Stimulated activated CD8-positive, alpha-beta memory T cell treated with anti-CD3 and anti-CD28 coated beads, Interleukin-4, amount 100 ng/mL, for 4 hours (primary cell): ENCODE data around the gene TPGS1.
A peak's percentile ranks its signal among the peaks of the same experiment; 100 is the strongest.

Experiments
- DNase-seq, 2 donors: peaks; one replicate each; pipeline ENCODE4 v3.0.0-alpha.2; 2020; ENCODE audit warnings: low read depth in 2 of 2, low spot score in 1 of 2

TPGS1 gene

DNA sequence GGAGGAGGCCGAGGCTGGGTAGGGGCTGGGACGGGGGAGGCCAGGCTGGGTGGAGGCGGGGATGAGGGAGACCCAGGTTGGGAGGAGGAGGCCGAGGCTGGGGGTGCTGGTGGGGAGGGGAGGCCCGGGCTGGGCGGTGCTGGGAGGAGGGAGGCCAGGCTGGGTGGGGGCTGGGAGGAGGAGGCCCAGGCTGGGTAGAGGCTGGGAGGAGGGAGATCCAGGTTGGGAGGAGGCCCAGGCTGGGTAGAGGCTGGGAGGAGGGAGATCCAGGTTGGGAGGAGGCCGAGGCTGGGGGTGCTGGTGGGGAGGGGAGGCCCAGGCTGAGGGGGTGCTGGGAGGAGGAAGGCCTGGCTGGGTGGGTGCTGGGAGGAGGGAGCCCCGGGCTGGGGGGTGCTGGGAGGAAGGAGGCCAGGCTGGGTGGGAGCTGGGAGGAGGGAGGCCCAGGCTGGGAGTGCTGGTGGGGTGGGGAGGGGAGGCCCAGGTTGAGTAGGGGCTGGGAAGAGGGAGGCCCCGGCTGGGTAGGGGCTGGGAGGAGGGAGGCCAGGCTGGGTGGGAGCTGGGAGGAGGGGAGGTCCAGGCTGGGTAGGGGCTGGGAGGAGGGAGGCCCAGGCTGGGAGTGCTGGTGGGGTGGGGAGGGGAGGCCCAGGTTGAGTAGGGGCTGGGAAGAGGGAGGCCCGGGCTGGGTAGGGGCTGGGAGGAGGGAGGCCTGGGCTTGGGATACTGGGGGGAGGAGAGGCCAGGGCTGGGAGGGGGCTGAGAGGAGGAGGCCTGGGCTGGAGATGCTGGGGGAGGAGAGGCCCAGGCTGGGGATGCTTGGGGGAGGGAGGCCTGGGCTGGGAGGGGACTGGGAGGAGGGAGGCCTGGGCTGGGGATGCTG, 10.7 kb downstream of the TPGS1 start:
- no peak for DNase-seq

DNA sequence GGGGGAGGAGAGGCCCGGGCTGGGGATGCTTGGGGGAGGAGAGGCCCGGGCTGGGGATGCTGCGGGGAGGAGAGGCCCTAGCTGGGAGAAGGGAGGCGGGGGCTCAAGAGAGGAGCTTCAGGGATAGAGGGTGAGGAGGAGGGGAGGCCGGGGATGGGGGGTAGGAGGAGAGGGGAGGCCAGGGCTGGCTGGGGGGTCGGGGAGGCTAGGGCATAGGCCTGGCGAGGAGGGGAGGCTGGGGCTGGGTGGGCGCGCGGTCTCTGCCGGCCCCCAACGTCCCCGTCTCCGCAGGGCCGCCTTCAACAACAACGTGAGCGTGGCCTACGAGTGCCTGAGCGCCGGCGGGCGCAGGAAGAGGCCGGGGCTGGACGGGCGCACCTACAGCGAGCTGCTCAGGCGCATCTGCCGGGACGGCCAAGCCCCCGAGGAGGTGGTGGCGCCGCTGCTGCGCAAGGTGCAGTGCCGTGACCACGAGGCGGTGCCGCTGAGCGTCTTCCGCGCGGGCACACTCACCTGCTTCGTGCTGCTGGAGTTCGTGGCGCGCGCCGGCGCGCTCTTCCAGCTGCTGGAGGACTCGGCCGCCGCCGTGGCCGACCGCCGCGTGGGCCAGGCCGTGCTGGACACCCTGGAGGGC, 11.4 kb downstream of the TPGS1 start:
- DNase-seq, result peak in 1 of 2 donors; percentile 43

GRCh38 chr19:519449-519865, 12.2 kb downstream of the TPGS1 start:
- no peak for DNase-seq

DNA sequence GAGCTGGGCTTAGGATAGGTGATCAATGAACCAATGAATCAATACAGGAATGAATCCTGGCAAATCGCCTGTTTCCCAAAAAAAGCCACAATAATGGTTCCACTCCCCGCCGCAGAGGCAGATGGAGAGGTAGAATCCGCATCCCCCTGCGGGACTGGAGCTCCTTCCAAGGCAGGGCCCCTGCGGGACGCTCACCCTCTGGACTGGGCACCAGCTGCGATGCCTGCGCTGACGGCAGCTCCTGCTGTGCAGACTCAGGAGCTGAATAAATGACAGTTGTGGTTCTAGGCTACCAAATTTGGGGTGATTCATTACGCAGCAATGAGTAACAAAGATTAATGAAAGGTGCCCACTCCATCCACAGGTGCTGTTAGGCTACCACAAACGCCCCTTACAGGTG, 15.4 kb downstream of the TPGS1 start:
- DNase-seq, result no peak

DNA sequence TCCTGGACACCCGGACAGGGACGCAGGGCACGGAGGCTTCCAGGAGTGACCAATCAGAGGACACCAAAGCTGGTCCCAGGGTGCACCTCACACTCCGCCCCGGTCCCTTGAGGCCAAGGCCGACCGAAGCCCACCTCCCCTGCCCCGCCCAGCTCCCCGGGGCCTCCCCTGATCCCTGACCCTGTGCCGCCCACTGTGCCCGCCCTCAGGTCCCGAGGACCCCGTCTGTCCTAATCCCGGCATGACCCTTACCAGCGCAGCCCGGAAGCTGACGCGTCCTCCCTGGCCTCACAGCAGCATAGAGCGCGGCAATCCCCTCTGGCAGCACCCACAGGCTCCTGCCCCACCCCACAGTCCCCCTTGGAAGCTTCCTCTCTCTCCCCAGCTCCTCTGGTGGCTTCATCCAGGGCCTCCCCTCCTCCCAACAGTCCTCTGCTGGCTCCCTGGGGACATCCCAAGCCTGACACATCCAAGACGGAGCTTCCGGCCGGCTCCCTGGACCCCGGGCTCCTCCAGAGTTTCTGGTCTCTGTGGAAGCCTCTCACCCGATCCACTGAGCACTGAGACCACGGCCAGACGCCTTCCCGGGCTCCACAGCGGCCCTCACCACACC, 16.9 kb downstream of the TPGS1 start:
- DNase-seq, result no peak

GRCh38 chr19:525029-525428, 17.7 kb downstream of the TPGS1 start:
- DNase-seq, result no peak

- no peak for DNase-seq
Measured at GRCh38 chr19:525857-526419, 18.6 kb downstream of the TPGS1 start.

- no peak for DNase-seq
Measured at GRCh38 chr19:530134-531008, 23.1 kb downstream of the TPGS1 start.

DNA sequence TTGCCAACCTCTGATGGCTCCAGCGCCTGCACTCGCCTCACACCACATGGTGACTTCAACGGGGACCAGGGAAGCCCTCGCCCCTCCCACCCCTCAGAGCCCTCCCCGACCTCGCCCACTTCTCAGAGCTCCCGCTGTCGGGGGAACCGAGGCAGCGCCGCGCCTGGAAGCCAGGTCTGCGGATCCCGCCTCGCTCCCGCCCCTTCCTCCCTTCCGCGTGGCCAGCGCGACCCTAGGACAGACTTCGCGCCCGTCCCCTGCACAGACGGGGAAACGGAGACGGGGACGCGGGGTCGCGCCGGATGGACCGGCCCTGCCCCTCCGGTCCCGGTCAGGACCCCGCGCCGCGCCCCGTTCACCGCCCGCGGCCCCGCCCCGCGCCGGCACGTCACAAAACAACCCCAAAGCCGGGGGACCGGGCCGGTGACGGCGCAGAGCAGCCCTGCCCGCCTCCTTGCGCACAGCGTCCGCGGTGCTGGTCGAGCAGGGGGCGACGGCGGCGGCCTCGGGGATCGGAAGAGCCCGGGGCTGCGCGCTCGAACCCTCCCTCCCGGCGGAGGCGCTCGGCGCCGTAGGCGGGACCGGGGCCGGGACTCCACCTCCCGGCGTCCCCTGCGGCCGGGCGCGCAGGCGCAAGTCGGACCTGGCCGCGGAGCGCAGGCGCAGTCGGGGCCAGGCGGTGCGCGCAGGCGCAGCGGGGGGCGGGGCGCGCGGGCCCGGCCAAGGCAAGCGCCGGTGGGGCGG, 23.9 kb downstream of the TPGS1 start:
- peak; percentile 62 to 67 for DNase-seq

DNA sequence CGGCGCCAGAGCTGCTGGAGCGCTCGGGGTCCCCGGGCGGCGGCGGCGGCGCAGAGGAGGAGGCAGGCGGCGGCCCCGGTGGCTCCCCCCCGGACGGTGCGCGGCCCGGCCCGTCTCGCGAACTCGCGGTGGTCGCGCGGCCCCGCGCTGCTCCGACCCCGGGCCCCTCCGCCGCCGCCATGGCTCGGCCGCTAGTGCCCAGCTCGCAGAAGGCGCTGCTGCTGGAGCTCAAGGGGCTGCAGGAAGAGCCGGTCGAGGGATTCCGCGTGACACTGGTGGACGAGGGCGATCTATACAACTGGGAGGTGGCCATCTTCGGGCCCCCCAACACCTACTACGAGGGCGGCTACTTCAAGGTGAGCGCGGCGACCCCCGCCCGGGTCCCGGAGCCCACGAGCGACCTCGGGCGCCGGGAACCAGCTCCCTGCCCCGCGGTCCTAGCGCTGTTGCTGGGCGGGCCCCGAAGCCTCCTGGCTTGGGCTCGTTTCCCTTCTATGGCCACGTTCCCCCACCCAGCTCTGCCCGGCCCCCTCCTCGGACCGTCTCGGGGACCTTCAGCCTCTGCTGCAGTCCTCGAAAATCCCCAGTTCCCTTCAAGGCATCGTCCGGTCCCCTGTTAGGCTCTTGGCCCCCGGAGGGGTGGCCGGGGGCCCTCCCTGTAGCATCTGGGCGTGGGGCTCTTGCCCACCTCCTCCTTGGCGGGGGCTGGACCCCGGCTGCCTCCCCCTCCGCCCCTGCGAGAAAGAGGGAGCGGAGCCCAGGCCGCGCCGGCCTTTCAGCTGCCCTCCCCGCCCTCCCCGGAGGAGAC, 24.7 kb downstream of the TPGS1 start, which contains the start of gene CDC34:
CDC34 (plus strand) TSS at position 8 of the 808 bp plus-strand sequence; CDS start at position 180, 172 bp downstream.
- no peak for DNase-seq

DNA sequence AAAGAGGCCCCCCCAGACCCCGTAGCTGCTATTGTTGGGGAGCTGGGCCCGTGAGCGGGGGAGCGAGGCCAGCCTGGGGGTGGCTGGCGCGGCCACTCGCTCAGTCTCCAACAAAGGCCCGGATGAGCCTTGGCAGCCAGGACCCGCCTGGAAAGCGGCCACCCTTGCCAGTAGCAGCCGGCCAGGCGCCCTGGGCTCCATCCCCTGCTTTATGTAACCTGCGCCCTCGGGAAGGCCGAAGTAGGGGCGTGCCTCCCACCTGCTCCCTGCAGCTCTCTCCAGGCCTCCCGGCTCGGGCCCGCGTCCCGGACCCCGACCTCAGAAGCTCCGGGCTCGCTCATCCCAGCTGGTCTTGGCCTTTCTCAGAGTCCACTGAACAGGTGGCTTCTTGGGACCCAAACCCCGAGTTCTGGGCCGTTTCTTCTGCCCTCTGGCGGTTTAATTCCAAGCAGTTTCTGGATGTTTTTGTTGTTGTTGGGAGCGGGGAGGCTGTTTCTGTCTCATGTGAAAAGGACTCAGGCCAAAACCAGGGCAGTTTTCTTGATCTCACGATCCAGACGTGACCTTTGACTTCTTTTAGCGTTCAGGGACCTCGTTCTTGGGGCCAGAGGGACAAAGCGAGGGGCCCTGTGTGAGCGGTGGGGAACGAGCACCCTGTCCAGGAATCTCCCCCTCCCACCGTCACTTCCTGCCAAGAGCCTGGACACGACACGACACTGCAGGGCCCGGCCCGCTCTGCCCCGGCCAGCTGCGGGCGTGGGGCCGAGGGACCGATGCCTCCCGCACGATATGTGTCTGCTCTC, 25.5 kb downstream of the TPGS1 start:
- DNase-seq, result no peak

DNA sequence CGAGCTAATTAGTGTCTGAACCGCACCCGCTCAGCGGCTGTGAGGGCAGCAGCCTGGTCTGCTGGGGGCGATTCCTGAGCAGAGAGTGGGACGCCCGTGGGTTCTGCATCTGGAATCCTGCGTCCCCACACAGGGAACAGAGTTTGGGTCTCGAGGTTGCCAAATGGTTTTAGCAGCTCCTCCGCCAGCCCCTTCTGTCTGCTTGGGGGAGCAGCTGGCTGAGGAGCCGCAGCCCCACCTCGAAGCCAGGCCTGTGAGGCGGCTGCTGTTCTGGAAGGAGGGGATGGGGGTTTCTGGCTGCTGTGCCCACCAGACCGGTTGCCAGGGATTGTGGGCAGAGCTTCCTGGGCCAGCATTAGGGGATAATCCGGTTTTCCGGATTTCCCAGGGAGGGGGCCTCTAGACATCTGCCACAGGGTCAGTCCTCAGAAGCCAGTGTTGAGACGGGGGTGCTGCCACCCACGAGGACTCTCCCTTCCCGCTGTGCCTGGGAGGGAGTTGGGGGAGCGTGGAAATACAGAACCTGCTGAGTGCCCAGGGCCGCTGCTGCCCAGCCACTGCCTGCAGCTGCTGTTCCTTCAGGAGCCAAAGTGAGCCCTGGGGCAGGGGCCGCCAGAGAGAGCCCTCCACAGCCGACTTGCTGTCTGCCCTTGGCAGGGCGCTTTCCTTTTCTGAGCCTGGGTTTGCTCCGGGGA, 26.2 kb downstream of the TPGS1 start:
- DNase-seq, result no peak

DNA sequence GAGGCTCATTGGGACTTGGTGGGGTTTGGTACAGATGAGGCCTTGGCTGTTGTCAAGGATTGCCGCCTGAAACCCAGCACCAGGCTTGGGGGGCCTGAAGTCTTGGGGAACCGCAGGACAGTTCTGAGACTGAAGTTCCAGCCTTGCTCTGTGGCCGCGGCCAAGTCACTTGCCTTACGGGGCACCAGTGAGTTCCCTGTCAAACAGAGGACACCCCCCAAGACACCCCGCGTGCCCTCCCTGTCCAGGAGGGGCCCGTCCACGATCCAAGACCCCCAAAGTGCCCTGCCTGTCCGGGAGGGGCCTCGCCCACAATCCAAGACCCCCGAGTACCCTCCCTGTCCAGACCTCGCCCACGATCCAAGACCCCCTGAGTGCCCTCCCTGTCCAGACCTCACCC, 26.8 kb downstream of the TPGS1 start:
- DNase-seq, result no peak

DNA sequence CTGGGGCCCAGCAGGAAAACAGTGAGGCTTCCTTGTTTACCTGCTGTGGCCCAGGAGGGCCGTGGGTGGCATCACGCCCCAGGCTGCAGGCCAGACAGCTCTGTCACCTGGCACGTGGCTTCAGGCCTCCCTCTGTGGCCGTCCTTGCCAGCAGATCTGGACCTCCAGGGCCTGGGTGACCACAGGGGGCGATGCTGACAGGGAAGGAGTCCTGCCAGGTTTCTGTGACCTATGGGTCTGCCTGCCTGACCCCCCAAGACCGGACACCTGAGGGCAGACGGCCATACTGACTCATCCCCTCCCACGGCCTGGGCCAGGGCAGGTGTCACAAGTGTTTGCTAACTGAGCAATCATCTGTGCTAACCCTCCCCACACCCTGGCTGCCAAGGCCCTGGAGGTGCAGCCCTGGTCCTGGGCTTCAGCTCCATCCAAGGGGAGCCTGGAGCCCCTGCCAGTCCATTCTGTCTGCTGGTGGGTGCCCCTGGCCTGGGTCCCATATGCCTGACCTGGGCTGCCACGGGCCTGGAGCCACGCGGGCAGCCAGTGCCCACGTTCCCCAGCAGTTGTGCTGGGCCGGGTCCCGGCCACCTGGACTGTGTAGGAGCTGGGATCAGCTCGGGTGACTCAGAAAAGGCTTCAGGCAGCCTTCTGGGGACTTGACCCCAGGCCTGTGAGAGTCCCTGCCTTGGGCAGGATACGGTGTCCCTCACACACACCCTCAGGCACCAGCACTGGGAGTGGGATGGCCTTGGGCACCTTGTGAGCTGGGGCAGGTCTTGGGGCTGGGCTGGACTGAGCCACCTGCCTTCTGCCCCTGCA, 27.9 kb downstream of the TPGS1 start:
- DNase-seq, result no peak

- no peak for DNase-seq
Measured at GRCh38 chr19:536031-536880, 29.0 kb downstream of the TPGS1 start.

DNA sequence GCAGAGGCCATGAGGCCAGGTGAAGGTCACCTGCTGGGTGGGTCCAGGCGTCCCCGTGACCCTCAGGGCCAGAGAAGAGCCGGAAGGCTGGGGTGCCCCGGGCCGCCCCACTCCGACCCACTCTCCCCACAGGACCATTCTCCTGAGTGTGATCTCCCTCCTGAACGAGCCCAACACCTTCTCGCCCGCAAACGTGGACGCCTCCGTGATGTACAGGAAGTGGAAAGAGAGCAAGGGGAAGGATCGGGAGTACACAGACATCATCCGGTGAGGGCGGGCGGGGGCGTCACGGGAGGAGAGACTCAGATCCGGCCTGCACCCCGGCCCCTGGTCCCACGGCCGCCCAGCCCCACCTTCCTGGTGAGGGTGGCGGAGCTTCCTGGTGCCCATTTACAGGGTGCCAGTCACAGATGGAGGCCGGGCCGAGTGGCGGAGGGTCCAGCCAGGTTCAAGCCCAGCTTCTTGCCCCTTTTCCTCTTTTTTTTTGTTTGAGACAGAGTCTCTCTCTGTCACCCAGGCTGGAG, 29.6 kb downstream of the TPGS1 start:
- DNase-seq, result no peak
